AG08396 (cell line): ENCODE data around the gene TEX264.

ENCODE experiments used
- DNase-seq: peaks from one replicate; pipeline ENCODE4 v3.0.0; 2012; ENCODE audit warnings: low spot score, mixed read lengths

Gene TEX264

DNA sequence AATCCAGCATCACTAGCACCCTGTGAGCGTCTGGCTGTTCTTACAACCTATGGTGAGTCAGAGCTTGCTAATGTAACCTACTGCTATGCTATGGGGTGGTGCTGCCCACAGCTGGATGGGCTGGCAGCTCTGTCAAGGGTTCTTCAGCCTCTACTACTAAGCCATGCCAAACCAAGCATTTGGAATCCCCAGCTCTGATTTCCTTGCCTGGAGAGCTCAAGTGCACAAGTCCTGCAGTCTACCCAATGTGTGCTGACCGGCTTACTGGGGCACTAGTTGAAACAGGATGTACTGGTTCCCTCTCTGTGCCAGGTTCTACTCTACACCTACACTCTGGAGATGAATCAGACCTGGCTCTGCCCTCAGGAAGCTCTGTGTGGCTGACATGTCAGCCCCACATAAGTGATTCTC is 4.2 kb downstream of the TEX264 start:
- peak; percentile 63 for DNase-seq

DNA sequence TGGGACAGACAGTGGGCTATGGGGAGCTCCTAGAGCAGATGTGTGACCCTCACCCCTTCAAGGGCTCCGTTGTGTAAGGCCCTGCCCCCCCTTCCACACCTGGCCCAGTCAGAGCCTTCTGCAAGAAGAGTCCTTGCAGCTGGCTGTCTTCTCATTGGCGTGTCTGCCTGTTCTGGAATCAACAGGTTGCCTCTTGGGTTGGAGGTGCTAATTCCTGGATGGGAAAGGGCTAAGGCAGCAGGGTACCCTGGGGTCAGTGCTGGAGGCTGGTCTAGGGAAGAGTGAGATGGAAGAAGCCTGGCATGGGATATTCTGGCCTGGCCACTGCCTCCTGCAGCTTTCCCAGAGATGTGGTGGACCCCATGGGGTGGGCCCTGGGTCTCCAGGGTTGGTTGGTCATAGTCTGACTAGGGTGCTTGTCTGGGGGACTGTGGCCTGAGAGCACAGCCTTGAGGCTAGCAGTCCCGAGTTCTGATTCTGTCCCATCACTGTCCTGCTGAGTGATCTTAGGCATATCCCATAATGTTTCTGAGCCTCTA is 5.1 kb downstream of the TEX264 start:
- DNase-seq, result no peak

DNA sequence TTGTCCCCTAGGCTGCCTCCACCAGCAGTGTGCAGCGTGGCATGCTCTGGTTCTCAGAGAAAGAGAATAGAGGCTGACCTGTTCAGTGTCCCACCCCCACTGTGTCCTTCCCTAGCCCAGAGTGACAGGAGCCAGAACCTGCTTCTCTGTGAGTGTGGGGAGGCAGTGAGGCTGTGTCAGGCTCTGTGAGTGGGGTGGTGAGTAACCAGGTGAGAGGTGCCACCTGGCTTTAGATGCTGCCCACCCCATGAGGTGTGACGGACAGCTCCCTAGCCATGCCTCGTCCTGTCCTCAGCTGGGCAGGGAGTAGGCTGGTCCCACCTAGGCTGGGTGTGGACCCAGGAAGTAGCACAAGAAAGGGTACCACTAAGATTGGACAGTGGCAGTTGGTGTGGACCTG is 6.3 kb downstream of the TEX264 start:
- DNase-seq, result no peak

DNA sequence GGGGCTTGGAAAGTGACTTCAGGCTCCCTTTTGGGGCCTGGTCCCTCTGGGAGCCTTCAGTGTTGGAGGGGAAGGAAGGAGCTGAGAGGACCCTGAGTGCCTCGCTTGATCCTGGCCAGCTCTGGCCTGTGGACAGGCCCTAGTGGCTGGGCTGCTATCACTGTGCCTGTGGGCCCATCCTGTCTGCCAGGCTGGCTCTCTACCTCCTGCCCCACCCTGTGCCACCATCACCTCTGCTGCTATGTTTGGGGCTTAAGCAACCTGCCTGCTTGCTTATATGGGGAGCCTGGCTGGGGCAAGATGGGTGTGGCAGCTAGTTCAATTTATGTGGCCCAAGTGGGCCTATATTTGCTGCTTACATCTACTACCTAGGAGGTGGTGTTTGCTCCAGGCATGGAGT is 7.1 kb downstream of the TEX264 start:
- DNase-seq, result no peak

DNA sequence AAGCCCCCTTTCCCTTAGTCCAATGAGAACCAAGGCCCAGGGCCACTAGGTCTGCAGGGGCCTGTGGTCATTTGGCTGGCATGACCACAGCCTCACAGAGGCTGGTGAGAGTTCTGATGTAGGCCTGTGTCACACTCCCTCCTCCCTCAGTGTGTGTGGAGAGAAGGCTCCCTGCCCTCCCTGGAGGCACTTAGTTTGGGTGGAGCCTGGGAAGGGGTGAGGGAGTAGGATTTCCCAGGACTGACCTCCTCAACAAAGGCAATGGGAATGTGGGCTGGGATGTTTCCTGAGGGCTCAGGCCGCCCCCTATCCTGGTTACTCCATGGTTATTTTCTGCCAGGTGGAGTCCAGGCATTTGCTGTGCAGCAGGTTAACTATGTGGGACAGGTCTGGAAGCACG is 7.6 kb downstream of the TEX264 start:
- no peak for DNase-seq

DNA sequence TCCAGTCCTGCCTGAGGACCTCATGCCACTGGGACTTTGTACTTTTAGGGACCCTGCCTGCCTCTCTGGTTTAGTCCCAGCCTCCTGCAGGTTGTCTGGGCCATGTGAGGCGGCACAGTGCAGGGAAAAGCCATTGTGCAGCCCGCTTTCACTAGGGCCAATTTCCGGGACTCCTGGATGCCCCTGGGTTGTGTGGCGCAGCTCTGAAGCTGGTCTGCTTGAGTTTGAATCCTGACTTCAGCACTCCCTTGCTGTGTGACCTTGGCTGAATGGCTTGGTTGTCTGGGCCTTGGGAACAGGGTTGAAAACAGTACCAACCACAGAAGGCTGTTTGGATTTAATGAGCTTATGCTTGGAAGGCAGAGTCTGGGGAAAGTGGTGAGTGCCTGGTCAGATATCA is 8.3 kb downstream of the TEX264 start:
- DNase-seq, result no peak

DNA sequence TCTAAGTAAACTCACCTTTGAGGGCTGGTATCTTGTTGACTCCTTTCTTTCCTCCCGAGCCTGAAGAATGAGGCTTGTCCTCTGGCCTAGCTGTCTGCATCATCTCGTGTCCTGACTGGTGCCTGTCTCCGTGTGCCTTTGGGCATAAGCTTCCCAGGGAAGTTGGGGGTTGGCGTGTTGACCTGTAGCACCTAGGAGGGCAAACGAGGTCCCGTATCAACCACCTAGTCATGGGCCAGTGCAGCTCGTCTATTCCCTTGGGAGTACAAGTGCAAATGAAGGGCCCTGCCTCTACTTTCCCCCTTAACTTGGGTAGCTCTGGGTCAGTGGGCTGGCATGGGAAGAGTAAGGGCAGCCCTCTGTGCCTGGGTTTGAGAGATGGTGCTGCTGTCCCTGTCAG is 8.7 kb downstream of the TEX264 start:
- DNase-seq, result no peak

DNA sequence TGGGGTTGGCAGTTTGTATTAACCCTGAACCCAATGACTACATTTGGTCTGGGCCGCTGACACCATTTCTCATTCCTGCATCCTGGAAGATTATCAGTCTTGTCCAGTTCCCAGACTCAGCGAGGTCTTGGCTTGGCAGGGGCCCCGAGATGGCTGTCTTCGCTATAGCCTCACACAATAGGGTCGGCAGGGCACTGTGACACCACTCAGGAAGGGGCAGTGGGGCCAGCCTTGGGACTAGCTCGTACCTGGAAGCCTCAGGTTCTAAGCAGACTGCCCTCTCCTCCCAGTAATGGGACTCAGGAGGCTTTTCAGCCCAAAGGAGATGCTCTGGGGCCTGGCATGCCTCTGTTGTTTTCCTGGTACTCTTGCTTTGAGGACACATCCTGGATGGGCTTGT is 9.1 kb downstream of the TEX264 start:
- no peak for DNase-seq

DNA sequence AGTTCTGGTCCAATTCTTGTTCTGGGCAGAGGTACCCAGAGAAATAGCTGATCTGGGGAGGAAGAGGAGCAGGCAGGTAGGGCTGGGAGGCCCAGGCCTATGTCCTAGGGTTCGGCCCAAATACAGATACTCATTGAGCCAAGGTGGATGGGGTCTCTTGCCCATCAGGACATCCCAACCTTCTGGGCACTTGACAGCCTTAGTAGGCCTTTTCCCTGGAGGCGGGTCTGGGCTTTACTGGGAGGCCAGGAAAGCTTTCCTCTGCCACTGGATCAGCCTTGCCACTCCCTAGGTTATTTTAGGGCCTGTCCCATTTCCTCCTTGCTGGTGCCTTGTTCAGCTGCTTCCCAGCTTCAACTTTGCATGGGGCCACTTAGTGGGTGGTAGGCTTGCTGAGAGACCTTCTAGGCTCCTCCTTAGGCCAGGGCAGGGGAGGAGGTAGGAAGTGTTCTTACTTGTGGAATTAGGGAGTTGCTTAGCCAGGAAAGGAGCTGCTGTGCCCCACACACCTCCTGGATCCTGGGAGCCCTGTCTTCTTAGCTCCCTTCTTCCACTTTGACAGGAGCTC is 9.7 kb downstream of the TEX264 start:
- no peak for DNase-seq

DNA sequence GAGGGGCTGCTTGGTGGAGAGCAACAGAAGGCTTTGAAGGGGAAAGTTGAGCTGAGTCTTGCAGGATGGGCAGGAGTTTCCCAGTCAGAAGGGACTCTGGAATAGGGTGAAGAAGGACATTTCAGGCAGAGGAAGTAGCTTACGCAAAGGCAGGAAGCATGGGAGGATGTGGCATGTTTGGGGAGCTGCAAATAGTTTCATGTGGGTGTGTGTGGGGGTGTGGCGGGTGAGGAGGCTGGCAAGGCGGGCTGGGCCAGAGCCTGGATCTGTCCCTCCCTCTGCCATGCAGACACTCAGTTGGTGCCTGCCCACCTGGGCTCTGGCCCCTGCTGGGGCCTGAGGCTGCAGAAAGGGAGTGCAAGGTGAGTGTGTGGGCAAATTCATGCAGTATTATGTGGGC is 10.4 kb downstream of the TEX264 start:
- no peak for DNase-seq

DNA sequence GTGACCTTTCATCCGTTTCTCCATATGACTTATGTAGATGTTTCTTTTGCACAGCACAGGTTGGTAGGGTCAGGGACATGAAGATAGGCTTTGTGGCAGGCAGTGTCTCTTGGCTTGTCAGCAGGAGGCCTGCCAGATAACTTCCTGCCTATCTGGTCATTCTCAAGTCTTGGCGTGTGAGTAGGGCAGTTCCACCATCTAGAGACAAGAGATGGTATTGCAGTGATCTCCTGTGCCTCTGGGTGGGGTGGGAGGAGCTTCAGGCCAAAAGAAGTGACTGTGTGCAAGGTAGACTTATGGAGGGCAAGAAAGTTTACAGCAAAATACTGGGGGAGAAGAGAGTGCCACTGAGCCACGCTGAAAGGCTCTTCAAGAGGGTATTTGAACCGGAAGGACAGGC is 11.0 kb downstream of the TEX264 start:
- DNase-seq, result peak; percentile 89

DNA sequence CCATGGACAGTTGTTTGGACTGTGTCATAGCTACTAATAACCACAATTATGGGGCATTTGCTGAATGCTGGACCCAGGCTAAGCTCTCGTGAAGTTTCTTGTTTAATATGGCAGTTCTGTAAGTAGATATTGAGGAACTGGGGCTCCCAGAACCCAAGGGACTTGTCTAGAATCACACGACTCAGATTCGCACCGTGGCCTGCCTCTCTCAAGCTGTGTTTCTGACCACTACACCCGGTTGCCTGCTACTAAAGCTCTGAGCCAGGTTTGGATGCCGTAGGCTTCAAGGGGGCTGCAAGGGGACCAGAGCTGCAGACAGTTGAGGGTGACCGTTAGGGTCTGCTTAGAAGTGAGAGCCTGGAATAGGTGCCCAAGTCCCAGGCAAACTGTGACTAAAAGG is 11.5 kb downstream of the TEX264 start:
- no peak for DNase-seq

DNA sequence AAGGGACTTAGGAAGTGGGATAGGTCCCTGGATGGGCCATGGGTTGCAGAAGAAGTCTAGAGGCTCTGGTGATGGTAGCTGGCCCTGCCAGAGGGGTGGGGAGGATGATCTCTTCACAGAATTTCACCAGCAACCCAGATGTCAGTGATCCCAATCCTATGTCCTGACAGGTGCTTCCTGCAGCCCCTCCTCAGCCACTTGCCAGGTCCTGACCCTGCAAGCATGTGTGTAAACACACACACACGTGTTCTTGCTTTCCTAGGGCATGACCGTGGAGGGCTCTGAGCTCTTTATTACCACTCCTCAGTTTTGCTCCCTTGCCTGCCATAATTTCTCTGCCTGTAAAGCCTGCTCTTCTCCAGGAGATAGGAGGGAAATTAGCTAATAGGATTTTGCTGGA is 12.5 kb downstream of the TEX264 start:
- DNase-seq, result no peak

DNA sequence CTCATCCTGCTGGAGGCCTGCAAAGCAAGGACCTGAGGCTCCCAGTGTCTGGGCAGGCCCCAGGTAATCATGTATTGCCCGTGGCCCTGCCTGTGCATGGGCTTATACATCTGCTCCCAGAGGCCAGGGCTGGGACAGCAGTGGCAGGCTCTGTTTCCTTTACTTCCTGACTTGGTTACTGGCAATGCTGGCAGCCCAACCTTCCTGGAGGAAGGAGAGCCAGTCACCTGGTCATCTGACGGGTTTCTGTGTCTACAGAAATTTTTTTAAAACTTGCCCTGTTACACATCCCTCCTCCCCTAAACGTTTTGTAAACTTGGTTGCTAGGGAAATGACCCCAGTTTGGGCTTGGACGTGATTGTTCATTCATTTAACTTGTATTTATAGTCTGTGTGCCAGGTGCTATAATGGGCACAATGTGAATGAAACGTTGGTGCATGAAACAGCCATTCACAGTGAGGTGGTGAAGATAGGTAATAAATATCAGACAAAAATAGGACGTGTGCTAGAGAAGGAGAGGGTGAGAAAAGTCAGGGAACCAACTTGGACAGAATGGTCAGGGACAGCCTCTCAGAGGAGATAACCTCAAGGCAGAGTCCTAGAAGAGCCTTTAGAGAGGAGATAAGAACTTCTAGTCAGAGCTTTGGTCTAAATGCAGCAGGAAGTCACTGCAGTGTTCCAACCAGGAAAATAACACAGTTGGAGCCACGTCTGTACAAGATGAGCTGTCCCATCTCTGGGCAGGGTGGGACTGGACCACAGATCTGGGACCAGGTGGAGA is 14.1 kb downstream of the TEX264 start:
- DNase-seq, result no peak

DNA sequence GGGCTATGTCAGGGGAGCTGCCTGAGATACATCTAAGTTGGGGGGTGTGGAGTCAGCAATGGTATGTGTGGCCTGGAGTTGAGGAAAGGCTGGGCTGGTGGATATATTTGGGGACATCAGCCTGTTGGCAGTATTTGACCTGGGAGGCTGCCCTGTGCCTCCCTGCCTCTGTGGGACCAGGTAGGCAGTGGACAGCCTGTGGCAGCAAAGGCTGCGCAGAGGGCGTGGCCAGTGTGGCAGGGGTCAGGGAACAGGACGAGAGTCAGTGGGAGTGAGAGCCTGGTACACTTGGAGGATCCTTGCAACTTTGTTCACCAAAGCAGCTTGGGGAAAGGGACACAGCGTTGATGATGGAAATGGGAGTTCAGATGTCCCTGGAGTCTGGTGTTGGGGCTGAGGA is 15.0 kb downstream of the TEX264 start:
- DNase-seq, result no peak

DNA sequence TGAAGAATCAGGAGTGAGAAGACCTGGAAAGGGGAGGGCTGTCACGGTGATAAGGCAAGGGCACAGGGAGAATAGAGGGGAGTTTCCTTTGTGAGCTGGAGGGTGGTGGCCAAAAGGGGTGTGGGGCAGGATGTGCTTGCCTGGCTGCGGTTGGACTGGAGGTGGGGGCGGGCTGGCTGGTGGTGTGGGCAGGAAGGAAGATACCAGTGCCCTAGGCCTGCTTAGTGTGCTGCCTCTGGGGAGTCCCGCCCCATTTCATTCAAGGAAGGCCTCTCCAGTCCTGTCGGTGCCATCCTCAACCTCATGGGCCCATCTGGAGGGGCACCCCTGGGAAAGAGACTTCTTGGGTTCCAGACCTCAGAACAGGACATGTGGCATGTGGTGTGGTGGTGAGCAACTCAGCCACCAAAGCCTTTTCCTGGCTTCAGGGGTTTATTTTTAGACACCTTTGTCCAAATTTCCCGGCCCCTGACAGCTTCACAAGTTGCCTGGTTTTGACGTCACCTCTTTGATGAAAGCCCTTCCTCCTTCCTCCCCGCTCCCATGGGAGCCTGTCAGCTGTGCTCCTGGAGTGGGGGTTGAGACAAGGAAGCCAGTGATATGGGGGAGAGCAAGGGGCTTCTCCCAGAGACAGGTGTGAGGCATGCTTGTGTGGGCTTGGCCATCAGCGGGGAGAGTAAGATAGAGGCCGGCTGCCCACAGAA is 15.6 kb downstream of the TEX264 start:
- DNase-seq, result no peak

DNA sequence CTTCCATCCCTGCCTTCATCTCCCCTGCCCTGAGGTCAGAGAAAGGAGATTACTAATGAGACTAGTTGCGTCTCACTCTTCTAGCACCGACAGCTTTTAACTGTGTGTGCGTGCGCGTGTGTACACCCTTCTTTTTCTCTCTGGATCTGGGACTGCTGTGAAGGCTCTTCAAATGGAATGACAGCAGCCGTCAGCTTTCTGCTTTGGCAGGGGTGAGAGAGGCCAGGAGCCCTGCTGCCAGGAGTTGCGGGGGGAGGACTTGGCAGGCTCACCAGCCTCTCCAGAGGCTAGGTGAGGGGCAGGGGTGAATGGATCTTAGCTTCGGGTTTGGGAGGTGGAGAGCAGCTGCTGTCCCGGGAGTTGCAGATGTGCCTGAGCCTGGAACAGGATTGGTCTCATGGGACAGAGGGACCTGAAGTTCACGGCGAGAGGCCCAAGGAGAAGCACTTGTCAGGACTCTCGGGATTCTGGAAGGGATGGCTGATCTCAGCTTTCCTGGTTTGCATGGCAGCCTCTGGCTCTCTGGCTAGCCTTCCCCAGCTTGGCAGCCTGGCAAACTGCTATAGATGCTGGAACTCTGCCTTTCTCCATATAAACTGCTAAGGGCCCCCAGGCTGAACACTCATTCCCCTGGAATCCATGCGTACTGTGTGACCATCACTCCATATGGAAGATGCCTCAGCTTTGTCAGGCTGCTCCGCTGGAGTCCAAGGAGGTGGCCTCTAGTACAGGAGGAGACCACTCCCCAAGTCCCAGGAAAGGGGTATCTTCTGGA is 16.6 kb downstream of the TEX264 start:
- DNase-seq, result no peak

DNA sequence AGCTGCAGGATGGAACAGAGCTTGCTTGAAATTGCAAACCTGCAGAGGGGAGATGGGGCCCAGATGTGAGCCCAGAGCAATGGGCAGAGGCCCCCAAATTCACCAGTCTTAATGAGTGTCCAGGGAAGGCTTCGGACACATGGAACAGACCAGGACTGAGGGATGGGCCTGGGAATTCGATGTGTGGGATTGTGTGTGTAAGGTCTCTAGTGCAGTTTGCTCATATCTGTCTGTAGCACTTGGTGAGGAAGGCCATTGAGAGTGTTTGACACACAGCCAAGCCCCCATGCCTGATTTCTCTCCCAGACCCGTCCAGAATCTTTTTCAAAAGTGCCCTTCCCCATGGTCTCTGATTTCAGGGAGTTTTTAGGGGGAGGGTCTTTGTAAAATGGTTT is 17.2 kb downstream of the TEX264 start:
- no peak for DNase-seq

DNA sequence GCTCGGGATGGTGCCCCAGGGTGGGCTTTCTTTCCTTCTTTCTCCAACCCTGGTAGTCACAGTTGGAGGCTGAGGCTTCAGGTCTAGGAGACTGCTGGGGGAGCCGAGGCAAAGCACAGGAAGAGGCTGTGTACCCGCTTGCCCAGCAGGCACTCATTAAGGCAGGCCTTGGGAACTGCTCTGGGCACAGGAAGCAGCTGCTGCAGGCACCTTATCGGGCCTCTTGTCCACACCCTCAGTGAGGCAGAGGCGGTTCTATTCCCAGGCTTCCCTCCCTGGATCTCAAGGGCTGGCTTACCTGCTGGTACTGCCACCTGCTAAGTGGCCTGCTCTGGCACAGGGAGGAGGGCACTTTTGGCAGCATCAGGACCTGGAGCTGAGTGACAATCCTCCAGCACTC is 20.0 kb downstream of the TEX264 start:
- no peak for DNase-seq

DNA sequence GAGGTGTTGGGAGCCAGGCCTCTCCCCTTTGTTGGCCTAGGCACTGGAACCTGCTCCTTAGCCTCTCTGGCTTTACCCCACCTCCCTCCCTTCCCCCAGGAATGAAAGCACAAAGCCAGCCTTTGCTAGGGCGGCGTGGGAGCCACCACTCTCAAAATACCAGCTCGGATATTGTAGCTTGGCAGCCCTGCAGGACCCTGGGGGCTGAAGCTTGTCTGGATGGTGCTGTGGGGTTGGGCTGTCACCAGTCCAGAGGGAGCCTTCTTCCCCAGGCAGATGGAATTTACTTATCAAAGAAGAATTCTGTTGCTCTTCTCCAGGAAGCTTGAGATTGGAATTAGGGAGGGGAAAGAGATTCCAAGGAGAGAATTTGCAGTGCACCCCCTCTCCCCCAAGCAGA is 20.9 kb downstream of the TEX264 start:
- DNase-seq, result no peak

DNA sequence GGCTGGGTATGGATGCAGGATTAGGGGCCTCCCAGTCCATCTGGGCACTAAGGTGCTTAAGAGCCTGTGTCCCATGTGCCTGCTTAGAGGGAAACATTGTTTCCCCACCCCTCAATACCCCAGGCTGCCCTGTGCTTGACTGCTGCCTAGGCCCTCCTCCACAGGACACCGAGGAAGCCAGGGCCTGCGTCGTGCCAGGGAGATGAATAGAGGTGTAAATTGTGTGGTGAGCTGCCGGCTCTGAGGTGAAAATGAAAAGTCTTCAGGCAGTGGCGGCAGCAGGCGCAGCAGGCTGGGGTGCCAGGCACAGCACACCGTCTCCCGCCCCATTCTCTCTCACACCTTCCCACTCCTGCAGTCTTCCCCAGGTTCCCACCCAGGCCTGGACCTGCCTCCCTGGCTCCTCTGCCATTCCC is 21.9 kb downstream of the TEX264 start:
- no peak for DNase-seq

DNA sequence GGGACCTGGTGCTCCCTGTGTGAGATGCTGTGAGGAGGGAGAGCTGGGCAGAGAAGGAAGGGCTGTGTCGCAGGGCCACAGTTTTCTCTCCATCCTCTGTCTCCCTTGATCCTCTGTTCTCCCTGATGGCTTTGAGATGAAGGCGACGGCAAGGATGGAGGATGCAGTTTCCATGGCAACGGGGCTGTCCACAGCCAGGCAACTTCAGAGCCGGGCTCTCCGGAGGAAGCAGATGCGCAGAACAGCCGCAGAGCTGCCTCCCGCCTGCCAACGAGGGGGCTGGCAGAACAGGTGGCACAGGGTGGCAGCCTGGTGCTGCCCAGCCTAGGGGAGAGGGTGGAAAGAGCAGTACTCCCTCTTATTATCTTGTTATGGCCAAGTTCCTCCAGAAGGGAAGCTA is 25.9 kb downstream of the TEX264 start:
- no peak for DNase-seq

DNA sequence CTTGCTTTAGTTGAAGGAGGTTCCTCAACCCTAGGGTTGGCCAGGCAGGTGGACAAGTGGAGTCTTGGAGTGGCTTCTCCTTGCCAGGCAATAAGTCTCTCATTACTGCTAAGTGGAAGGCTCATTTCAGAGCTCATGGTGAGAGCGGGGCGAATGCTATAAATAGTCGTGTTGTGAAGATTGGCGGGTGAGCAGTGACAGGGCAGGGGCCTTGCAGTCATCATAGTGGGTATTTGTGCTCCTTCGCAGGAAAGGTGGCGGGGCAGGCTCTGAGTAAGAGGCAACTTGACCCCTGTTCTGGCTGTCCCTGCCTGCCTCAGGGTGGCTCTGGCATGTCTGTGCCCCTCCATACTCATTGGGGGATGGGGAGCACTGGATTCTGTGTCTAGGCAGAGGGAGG is 27.2 kb downstream of the TEX264 start:
- DNase-seq, result no peak
